ENCODE results near the gene KRT82. TPM values are rescaled to one million over a fixed set of nuclear protein-coding genes. Genes with fewer than 3 reads are reported as not detected.

KRT82 gene
- total RNA-seq, 1 experiment from 2014 or later, result not detected

DNA sequence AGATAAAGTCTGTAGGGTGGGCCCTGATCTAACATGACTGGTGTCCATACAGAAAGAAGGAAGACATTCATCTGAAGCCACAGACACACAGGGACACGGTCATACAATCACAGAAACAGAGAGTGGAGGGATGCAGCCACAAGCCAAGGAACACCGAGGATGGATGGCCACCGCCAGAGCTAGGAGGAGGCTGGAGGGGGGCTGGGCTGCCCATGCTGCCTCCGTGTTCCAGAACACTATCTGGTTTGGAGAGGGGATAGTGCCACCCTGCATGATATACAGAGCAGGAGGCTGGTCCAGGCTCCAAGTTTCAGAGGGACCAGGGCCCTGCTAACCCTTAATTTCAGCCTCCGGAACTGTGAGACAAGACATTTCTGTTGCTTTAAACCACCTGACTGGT, 19.3 kb upstream of the KRT82 start:
- ChIA-PET POLR2A (no interaction called here), CTCF (no interaction called here)
- Mint-ChIP-seq H3K4me3 (ENCODE audit: unreplicated experiment) (no peak overlapping the region), H3K36me3 (ENCODE audit: insufficient read depth, unreplicated experiment) (no peaks in the 10 kb centered on the region), H3K27me3 (ENCODE audit: insufficient read depth, unreplicated experiment) (peaks cover 4% of the 10 kb centered on the region), H3K27ac (ENCODE audit: unreplicated experiment) (no peak overlapping the region), H3K9me3 (ENCODE audit: unreplicated experiment) (no peaks in the 10 kb centered on the region), H3K4me1 (ENCODE audit: low read depth, unreplicated experiment) (peaks cover 6% of the 10 kb centered on the region)
- no peak for DNase-seq
- BruUV-seq (replicated peaks), result no TSS peak
- H3K4me3 ChIP-seq (ENCODE audit: low read depth, low read length), result no peak overlapping the region
- H3K9me3 ChIP-seq, result no peaks in the 10 kb centered on the region
- H3K36me3 ChIP-seq (ENCODE audit: control insufficient read depth, insufficient read depth, low read length), result no peaks in the 10 kb centered on the region
- intact Hi-C loops (cut with micrococcal nuclease; ENCODE audit: unreplicated experiment), result no loop called here
- TF ChIP-seq, protein P1, sequence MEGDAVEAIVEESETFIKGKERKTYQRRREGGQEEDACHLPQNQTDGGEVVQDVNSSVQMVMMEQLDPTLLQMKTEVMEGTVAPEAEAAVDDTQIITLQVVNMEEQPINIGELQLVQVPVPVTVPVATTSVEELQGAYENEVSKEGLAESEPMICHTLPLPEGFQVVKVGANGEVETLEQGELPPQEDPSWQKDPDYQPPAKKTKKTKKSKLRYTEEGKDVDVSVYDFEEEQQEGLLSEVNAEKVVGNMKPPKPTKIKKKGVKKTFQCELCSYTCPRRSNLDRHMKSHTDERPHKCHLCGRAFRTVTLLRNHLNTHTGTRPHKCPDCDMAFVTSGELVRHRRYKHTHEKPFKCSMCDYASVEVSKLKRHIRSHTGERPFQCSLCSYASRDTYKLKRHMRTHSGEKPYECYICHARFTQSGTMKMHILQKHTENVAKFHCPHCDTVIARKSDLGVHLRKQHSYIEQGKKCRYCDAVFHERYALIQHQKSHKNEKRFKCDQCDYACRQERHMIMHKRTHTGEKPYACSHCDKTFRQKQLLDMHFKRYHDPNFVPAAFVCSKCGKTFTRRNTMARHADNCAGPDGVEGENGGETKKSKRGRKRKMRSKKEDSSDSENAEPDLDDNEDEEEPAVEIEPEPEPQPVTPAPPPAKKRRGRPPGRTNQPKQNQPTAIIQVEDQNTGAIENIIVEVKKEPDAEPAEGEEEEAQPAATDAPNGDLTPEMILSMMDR (IDR thresholded peaks at IDR 0.05; ENCODE audit: insufficient read depth in 1 of 2, low read depth in 1 of 2, low read length in 1 of 2, severe bottlenecking in 1 of 2, unreplicated experiment in 1 of 2), result no peak
- H3K27me3 ChIP-seq (replicated peaks; ENCODE audit: control insufficient read depth, insufficient read depth, low read length), result no peaks in the 10 kb centered on the region
- H3K4me1 ChIP-seq, result peaks cover 6% of the 10 kb centered on the region; the same call in 1 of the 2 replicates

DNA sequence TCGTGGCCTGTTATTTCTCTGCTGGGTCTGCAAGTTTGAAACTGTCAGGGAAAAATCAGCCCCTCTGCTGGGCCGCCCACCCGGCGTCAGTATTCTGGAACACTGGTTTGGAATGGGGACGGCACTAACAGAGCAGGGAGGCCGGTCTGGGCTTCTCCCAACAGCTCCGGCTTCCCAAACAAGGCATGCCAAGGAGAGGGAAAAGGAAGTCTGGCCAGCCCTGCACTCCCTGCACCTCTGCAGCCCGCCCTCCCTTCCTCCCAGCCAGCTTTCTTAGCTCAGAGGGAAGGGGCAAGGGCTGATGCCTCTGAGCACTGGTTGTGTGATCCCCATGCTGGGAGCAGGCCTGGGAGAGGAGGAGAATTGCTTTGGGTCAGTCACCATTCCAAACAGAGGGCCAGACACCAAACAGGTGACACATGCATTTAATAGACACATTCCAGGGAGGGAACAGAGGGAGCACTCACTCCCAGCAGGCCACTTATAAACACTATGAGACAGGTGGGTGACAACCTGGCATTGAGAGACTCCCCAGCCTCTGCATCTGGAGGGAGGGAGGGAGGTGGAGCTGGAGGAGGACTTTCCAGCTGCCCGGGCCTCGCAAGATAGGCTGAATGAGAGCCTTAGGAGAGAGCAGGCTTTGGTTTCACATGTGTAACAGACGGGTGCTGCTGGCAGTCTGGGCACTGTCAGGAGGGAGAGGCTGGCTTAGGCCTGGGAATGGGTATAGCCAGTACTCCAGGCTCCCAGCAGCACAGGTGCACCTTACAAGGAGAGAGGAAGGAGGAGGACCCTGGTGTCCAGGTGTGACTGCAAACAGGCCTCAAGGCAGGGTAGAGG, 17.7 kb upstream of the KRT82 start:
- no peak overlapping the region for H3K4me3 ChIP-seq (ENCODE audit: low read depth, low read length)
- TF ChIP-seq, protein P1 (IDR thresholded peaks at IDR 0.05; ENCODE audit: insufficient read depth in 1 of 2, low read depth in 1 of 2, low read length in 1 of 2, severe bottlenecking in 1 of 2, unreplicated experiment in 1 of 2), result no peak
- ChIA-PET POLR2A (no interaction called here), CTCF (no interaction called here)
- no peaks in the 10 kb centered on the region for H3K27me3 ChIP-seq (replicated peaks; ENCODE audit: control insufficient read depth, insufficient read depth, low read length)
- H3K9me3 ChIP-seq, result no peaks in the 10 kb centered on the region
- peaks cover 6% of the 10 kb centered on the region for H3K4me1 Mint-ChIP-seq (ENCODE audit: low read depth, unreplicated experiment)
- intact Hi-C loops (cut with micrococcal nuclease; ENCODE audit: unreplicated experiment), result no loop called here
- peaks cover 6% of the 10 kb centered on the region; the same call in 1 of the 2 replicates for H3K4me1 ChIP-seq
- H3K9me3 Mint-ChIP-seq (ENCODE audit: unreplicated experiment), result no peaks in the 10 kb centered on the region
- no peaks in the 10 kb centered on the region for H3K36me3 ChIP-seq (ENCODE audit: control insufficient read depth, insufficient read depth, low read length)
- no peak overlapping the region for H3K27ac Mint-ChIP-seq (ENCODE audit: unreplicated experiment)
- no peaks in the 10 kb centered on the region for H3K36me3 Mint-ChIP-seq (ENCODE audit: insufficient read depth, unreplicated experiment)
- H3K27me3 Mint-ChIP-seq (ENCODE audit: insufficient read depth, unreplicated experiment), result peaks cover 1% of the 10 kb centered on the region
- BruUV-seq (replicated peaks), result no TSS peak
- no peak for DNase-seq
- no peak overlapping the region for H3K4me3 Mint-ChIP-seq (ENCODE audit: unreplicated experiment)

DNA sequence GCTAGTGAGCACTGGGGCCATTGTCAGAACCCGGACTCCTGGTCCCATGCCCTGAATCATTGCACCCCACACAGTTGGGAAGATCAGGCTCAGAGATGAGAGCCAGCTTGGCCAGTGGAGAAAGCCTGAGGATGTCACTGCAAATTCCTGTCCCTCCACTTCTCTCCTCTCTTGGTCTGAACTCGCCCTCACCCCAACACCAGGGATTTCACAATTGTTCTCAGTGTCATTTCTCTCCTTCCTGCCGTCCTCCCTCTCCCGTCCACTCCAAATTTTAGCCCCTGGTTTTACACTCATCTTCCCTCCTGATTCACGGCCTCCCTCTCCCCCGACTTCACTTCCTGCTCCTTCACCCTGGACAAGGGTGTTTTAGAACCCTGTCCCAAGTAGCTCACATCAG, 16.9 kb upstream of the KRT82 start:
- Mint-ChIP-seq H3K9me3 (ENCODE audit: unreplicated experiment) (no peaks in the 10 kb centered on the region), H3K27me3 (ENCODE audit: insufficient read depth, unreplicated experiment) (no peaks in the 10 kb centered on the region), H3K4me3 (ENCODE audit: unreplicated experiment) (no peak overlapping the region), H3K4me1 (ENCODE audit: low read depth, unreplicated experiment) (peaks cover 6% of the 10 kb centered on the region), H3K36me3 (ENCODE audit: insufficient read depth, unreplicated experiment) (no peaks in the 10 kb centered on the region), H3K27ac (ENCODE audit: unreplicated experiment) (no peak overlapping the region)
- no peak for DNase-seq
- TF ChIP-seq, protein P1 (IDR thresholded peaks at IDR 0.05; ENCODE audit: insufficient read depth in 1 of 2, low read depth in 1 of 2, low read length in 1 of 2, severe bottlenecking in 1 of 2, unreplicated experiment in 1 of 2), result no peak
- peaks cover 6% of the 10 kb centered on the region; the same call in 1 of the 2 replicates for H3K4me1 ChIP-seq
- intact Hi-C loops (cut with micrococcal nuclease; ENCODE audit: unreplicated experiment), result no loop called here
- H3K4me3 ChIP-seq (ENCODE audit: low read depth, low read length), result no peak overlapping the region
- ChIA-PET CTCF (no interaction called here), POLR2A (no interaction called here)
- H3K36me3 ChIP-seq (ENCODE audit: control insufficient read depth, insufficient read depth, low read length), result no peaks in the 10 kb centered on the region
- BruUV-seq (replicated peaks), result no TSS peak
- H3K9me3 ChIP-seq, result no peaks in the 10 kb centered on the region
- no peaks in the 10 kb centered on the region for H3K27me3 ChIP-seq (replicated peaks; ENCODE audit: control insufficient read depth, insufficient read depth, low read length)
